Psoas muscle (tissue), 8 donors: ENCODE data around the gene CPEB3. TPM values are rescaled to one million over a fixed set of nuclear protein-coding genes. Genes with fewer than 3 reads are reported as not detected.
"Not testable (repeated sequence)": the region's sequence is repeated elsewhere in the genome, so short reads cannot be mapped to it uniquely, and the experiment has no call there.

Experiments
- ATAC-seq, 4 donors: fragments of 200-7000 bp; cut with Tn5 transposase; one replicate each; pipeline ENCODE4 v1.9.1; 2020; ENCODE audit warnings: moderate library complexity in 3 of 4, mild to moderate bottlenecking in 2 of 4
- DNase-seq, 2 donors: peaks; one replicate each; pipeline ENCODE4 v3.0.0-alpha.2; 2020
- H3K27ac ChIP-seq: fragments of 200-600 bp; one replicate; pipeline ENCODE4 v1.8.0; 2022
- H3K27me3 ChIP-seq, 3 donors: fragments of 200-600 bp in 1 of 3; one replicate each; pipeline versions ENCODE4 v1.6.1 to v1.8.0; 2013 to 2022; ENCODE audit warnings: low read length in 2 of 3, mild to moderate bottlenecking in 2 of 3, moderate library complexity in 1 of 3; ENCODE audit not compliant: insufficient read depth in 3 of 3
- H3K36me3 ChIP-seq, 2 donors: fragments of 200-600 bp in 1 of 2; one replicate each; pipeline versions ENCODE4 v1.6.1 to v1.8.0; 2013 to 2022; ENCODE audit warnings: low read depth in 1 of 2, mild to moderate bottlenecking in 1 of 2, moderate library complexity in 1 of 2; ENCODE audit not compliant: insufficient read depth in 1 of 2
- H3K4me1 ChIP-seq: fragments of 200-600 bp; one replicate; pipeline ENCODE4 v1.8.0; 2022
- H3K4me3 ChIP-seq: fragments of 200-600 bp; one replicate; pipeline ENCODE4 v1.8.0; 2022; ENCODE audit warnings: mild to moderate bottlenecking
- H3K9me3 ChIP-seq: fragments of 200-600 bp; one replicate; pipeline ENCODE4 v1.8.0; 2022
- CTCF ChIP-seq: fragments of 200-600 bp; IDR thresholded peaks from one replicate; pipeline ENCODE4 v1.8.0; 2022; ENCODE audit warnings: antibody characterized with exemption
- WGBS, 3 donors: extraction: QIAGEN DNeasy Blood & Tissue Kit; methylation state at CpG; one replicate each; pipeline versions ENCODE4 v1.1.6 to v1.1.7; 2013; 5-methylcytosine and 5-hydroxymethylcytosine counted together
- intact Hi-C, 2 donors: fragments of 100-400 bp; cut with DNase I; formaldehyde crosslinking; loops; one replicate each; pipeline versions ENCODE4 v1.11.0 to v1.14.2; 2022
- polyA plus RNA-seq, 3 donors: library from polyadenylated mRNA; stranded (reverse); fragments of 200-250 nt; gene quantifications; one replicate each; pipeline ENCODE4 v1.2.3, GENCODE V29; 2013
- total RNA-seq, 4 donors: library from RNA; stranded (reverse); fragmentation: NEBNext Ultra II Directional in 2 of 4; extraction: Animal tissue kit (Norgen Biotek cat#: 25700) in 2 of 4; gene quantifications; one replicate each; pipeline versions ENCODE4 v1.2.1 to v1.2.4, GENCODE V29; 2021 to 2023
- donor health status: healthy with polysubstance abuse.
- donor health status: DM: no; HTN: no; CAD: no; lungs with moderate emphysema.
- donor health status: Bipolar disorder and iron deficiency.
- donor health status: healthy.
- donor health status: DM: yes; HTN: yes; CAD: no.
- donor health status: DM: no; HTN: no; CAD: no.
- donor health status: DM: no; HTN: no; CAD: no.
- donor health status: DM: yes; HTN: yes; CAD: no.

Gene CPEB3
- total and polyA plus RNA-seq, 7 donors, result 0.44 to 16.9 (median 9.8) TPM

GRCh38 chr10:92045641-92046106, 245.2 kb downstream of the CPEB3 start:
- Histone ChIP-seq H3K4me3 (no peak overlapping the region), H3K27me3 (no peaks in the 10 kb centered on the region), H3K9me3 (no peaks in the 10 kb centered on the region), H3K4me1 (no peaks in the 10 kb centered on the region), H3K36me3 (peaks cover 0 to 1% of the 10 kb centered on the region in 2 donors), H3K27ac (no peak overlapping the region)
- no peak for DNase-seq
- 19 to 35% (median 28%) methylated on average over 29 to 37 of the region's 37 CpGs for WGBS, 3 donors
- TF ChIP-seq CTCF, result no peak
- intact Hi-C loops, result no loop called here
- peak in 2 of 4 donors; percentile 16 to 20 for ATAC-seq

DNA sequence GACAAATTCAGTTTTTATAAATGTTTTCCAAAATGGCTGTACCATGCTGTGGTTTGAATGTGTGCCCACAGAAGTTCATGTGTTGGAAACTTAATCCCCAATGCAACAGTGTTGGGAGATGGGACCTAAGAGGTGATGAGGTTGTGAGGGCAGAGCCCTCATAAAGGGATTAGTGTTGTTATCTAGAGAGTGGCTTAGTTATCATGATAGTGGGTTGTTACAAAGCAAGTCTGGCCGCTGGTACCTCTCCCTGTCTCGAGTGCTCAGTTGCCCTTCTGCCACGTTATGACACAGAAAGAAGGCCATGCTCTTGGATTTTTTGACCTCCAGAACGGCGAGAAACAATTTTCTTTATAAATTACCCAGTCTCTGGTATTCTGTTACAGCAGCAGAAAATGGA, 248.3 kb downstream of the CPEB3 start:
- intact Hi-C loops, result no loop called here
- Histone ChIP-seq H3K4me1 (no peaks in the 10 kb centered on the region), H3K27me3 (no peaks in the 10 kb centered on the region), H3K27ac (no peak overlapping the region), H3K9me3 (no peaks in the 10 kb centered on the region), H3K36me3 (no peaks in the 10 kb centered on the region), H3K4me3 (no peak overlapping the region)
- ATAC-seq, result no peak
- WGBS, 3 donors, result 60 to 84% (median 79%) methylated on average over 5 of the region's 5 CpGs
- TF ChIP-seq CTCF, result no peak
- no peak for DNase-seq

- DNase-seq (no peak), ATAC-seq (peak in 3 of 4 donors; percentile 40 to 72 (median 43))
- H3K4me1 ChIP-seq, result no peaks in the 10 kb centered on the region
- intact Hi-C loops, result no loop called here
- no peak for TF ChIP-seq CTCF
- H3K27me3 ChIP-seq, result no peaks in the 10 kb centered on the region
- WGBS, 3 donors, result 78 to 100% (median 87%) methylated on average over 1 of the region's 1 CpG
- no peak overlapping the region for H3K27ac ChIP-seq
- H3K4me3 ChIP-seq, result no peak overlapping the region
- no peaks in the 10 kb centered on the region for H3K36me3 ChIP-seq
- peaks cover 10% of the 10 kb centered on the region for H3K9me3 ChIP-seq
Measured at GRCh38 chr10:92038949-92039348, 251.9 kb downstream of the CPEB3 start.

DNA sequence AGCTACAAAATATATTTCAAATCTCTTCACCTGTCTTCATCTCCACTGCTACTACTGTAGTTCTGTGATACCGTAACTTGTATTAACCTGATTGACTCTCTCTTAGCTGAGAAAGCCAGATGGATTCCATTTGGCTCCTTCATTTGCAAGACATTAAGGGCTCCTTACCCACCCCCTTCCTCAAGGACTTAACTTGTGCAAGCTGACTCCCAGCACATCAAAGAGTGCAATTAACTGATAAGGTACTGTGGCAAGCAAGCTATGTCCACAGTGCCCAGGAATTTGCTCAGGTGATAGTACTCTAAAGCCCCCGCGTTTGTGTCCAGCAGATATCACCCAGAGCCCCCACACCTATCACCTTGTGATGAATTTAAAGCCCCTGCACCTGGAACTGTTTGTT, 257.8 kb downstream of the CPEB3 start:
- H3K27ac ChIP-seq, intact Hi-C loops, DNase-seq, H3K27me3 ChIP-seq, H3K4me3 ChIP-seq, H3K9me3 ChIP-seq, H3K4me1 ChIP-seq, ATAC-seq: not testable (repeated sequence)
- peaks cover 3 to 54% of the 10 kb centered on the region in 2 donors for H3K36me3 ChIP-seq
- 68 to 74% (median 74%) methylated on average over 3 of the region's 3 CpGs for WGBS, 3 donors

GRCh38 chr10:92031580-92031979, 259.3 kb downstream of the CPEB3 start:
- no peak overlapping the region for H3K27ac ChIP-seq
- H3K36me3 ChIP-seq, result peaks cover 6 to 69% of the 10 kb centered on the region in 2 donors
- no peak for ATAC-seq
- no peaks in the 10 kb centered on the region for H3K4me1 ChIP-seq
- no peak overlapping the region for H3K4me3 ChIP-seq
- no peak for DNase-seq
- peaks cover 10% of the 10 kb centered on the region for H3K9me3 ChIP-seq
- intact Hi-C loops, result no loop called here
- no peak for TF ChIP-seq CTCF
- no peaks in the 10 kb centered on the region for H3K27me3 ChIP-seq
- 92 to 96% (median 94%) methylated on average over 3 of the region's 3 CpGs for WGBS, 3 donors
